ENCODE data around the gene NXN.

Gene NXN

DNA sequence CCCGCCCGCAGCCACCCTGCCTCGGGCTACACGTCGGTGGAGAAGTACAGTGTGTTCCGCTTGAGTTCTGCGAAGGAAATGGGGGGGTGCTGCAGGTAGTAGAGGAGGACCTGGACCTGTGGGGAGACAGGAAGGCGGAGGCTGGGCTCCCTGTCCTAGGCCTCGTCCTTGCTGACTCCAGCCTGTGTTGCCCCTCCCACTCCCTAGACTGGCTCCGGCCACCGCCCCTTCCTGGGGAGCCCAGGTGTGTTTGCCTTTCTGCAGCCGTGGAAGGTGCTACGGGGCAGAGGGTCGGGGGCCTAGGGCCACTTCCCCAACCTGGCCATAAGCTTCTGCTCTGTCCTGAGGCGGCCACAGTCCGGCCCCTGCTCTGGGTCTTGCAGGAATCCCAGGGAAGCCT lies 26.5 kb upstream of the NXN start:
- Histone ChIP-seq H3K9me3 (ENCODE audit: control insufficient read depth in 2 of 2, low read length in 2 of 2) (no peaks in the 10 kb centered on the region), H3K36me3 (ENCODE audit: control insufficient read depth in 2 of 2, insufficient read depth in 2 of 2, low read length in 2 of 2) (peaks cover 87 to 93% of the 10 kb centered on the region in 2 donors), H3K27me3 (ENCODE audit: control insufficient read depth in 2 of 2, insufficient read depth in 2 of 2, low read length in 2 of 2) (no peaks in the 10 kb centered on the region), H3K9ac (ENCODE audit: low read depth in 1 of 2, low read length in 2 of 2) (peak overlapping the region in 1 of 2 donors; percentile 35), H3K4me3 (ENCODE audit: low read length in 2 of 2) (no peak overlapping the region), H3K4me1 (ENCODE audit: control insufficient read depth in 2 of 2, insufficient read depth in 2 of 2, low read length in 2 of 2) (peaks cover 11 to 29% of the 10 kb centered on the region in 2 donors), H3K27ac (ENCODE audit: low read depth in 2 of 2, low read length in 2 of 2) (peak overlapping the region; percentile 52 to 83)

DNA sequence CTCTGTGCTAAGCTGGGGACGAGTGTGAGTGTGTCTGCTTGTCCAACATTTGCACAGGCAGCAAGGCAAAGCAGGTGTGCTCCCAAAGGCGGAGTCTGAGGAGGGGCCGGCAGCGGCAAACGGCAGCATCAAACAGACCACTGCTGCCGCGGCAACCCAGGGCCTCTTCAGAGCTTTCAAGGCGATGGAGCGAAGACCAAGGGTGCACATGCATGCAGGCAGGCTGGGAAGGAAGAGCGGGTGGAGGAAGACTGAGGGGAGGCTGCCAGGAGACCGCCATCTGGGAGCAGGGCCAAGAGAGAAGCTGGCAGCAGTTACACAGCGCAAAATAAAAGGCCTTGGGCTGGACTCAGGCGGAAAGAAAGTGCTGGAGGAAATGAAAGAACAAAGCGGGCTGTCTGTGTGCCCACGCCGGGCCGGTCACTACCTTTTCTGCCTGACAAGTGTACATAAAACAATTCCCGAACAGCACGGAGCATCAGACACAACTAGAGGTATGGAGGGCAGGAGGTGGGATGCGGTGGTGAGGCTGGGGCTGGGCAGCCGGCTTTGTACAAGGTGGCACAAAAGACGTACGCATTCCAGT lies 25.9 kb upstream of the NXN start:
- peak overlapping the region in 1 of 2 donors; percentile 35 for H3K9ac ChIP-seq (ENCODE audit: low read depth in 1 of 2, low read length in 2 of 2)
- peaks cover 88 to 93% of the 10 kb centered on the region in 2 donors for H3K36me3 ChIP-seq (ENCODE audit: control insufficient read depth in 2 of 2, insufficient read depth in 2 of 2, low read length in 2 of 2)
- peaks cover 11 to 35% of the 10 kb centered on the region in 2 donors for H3K4me1 ChIP-seq (ENCODE audit: control insufficient read depth in 2 of 2, insufficient read depth in 2 of 2, low read length in 2 of 2)
- no peak overlapping the region for H3K4me3 ChIP-seq (ENCODE audit: low read length in 2 of 2)
- peak overlapping the region; percentile 52 to 83 for H3K27ac ChIP-seq (ENCODE audit: low read depth in 2 of 2, low read length in 2 of 2)
- H3K27me3 ChIP-seq (ENCODE audit: control insufficient read depth in 2 of 2, insufficient read depth in 2 of 2, low read length in 2 of 2): no peaks in the 10 kb centered on the region
- H3K9me3 ChIP-seq (ENCODE audit: control insufficient read depth in 2 of 2, low read length in 2 of 2): no peaks in the 10 kb centered on the region

DNA sequence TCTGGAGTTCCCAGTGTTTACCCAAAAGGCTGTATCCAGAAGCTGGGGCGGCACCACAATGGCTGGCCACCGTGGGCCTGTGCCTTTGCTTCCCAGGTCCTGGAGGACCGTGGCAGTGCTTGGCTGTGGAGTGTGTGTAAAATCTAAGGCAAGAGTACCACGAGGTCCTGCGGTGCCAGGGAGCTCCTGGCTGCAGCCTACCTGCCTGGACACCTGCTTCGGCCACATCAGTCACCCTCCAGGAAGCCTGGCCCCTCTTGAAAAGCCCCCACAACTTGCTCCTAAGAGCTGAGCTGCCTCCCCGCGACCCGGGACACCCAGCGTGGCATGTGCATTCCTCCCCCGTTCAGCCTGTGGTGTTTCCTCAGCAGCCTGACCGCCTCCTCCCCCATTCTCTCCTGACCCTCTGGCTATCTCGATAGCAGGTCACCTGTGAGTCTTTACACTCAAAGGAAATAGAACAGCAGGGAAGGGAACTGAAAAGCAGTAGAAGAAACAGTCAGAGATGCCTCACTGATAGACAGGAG lies 25.3 kb upstream of the NXN start:
- peak overlapping the region; percentile 39 to 48 for H3K27ac ChIP-seq (ENCODE audit: low read depth in 2 of 2, low read length in 2 of 2)
- H3K9ac ChIP-seq (ENCODE audit: low read depth in 1 of 2, low read length in 2 of 2): no peak overlapping the region
- peaks cover 84 to 90% of the 10 kb centered on the region in 2 donors for H3K36me3 ChIP-seq (ENCODE audit: control insufficient read depth in 2 of 2, insufficient read depth in 2 of 2, low read length in 2 of 2)

DNA sequence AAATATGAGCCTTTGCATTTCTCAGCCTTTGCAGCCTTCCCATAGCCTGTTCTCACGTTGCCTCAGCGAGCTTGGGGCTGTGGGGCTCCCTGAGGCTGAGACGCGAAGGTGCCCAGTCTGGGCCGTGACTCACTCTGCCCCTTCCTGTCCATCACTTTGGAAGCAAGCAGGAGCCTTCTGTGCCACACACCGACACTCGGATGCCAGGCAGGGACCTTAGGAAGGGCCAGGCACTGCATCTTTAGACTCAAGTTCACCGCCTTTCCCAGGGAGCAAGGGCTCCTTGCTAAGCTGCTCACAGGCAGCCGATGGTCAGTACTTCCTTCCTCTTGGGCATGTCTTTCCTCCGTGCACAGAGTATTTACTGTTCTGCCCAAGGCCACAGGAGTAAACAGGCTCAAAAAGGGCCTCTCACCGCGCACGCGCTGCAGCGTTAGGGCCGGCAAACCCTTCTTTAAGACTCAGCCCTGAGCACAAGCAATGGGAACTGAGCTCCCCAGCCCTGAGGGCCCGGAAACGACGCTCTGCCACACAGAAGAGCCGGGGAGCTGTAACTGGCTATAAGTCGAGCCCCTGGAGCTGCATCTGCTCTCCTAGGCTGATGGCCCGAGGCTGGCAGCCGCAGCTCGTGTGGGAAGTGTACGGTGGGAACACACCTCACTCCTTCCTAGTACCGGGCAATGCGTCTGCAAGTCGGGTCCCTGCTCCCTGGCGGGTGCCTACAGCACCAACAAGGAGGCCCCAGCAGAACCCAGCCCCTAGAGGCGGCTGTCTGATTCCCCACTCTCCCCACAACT lies 24.6 kb upstream of the NXN start:
- Histone ChIP-seq H3K4me1 (ENCODE audit: control insufficient read depth in 2 of 2, insufficient read depth in 2 of 2, low read length in 2 of 2) (peaks cover 11 to 38% of the 10 kb centered on the region in 2 donors), H3K9me3 (ENCODE audit: control insufficient read depth in 2 of 2, low read length in 2 of 2) (no peaks in the 10 kb centered on the region), H3K4me3 (ENCODE audit: low read length in 2 of 2) (no peak overlapping the region), H3K36me3 (ENCODE audit: control insufficient read depth in 2 of 2, insufficient read depth in 2 of 2, low read length in 2 of 2) (peaks cover 82 to 88% of the 10 kb centered on the region in 2 donors), H3K27ac (ENCODE audit: low read depth in 2 of 2, low read length in 2 of 2) (peak overlapping the region; percentile 8 to 48), H3K27me3 (ENCODE audit: control insufficient read depth in 2 of 2, insufficient read depth in 2 of 2, low read length in 2 of 2) (no peaks in the 10 kb centered on the region), H3K9ac (ENCODE audit: low read depth in 1 of 2, low read length in 2 of 2) (no peak overlapping the region)

More for the DNA sequence above, 25.3 kb upstream of the NXN start:
- Histone ChIP-seq H3K27me3 (ENCODE audit: control insufficient read depth in 2 of 2, insufficient read depth in 2 of 2, low read length in 2 of 2) (no peaks in the 10 kb centered on the region), H3K4me3 (ENCODE audit: low read length in 2 of 2) (no peak overlapping the region), H3K9me3 (ENCODE audit: control insufficient read depth in 2 of 2, low read length in 2 of 2) (no peaks in the 10 kb centered on the region), H3K4me1 (ENCODE audit: control insufficient read depth in 2 of 2, insufficient read depth in 2 of 2, low read length in 2 of 2) (peaks cover 11 to 38% of the 10 kb centered on the region in 2 donors)

DNA sequence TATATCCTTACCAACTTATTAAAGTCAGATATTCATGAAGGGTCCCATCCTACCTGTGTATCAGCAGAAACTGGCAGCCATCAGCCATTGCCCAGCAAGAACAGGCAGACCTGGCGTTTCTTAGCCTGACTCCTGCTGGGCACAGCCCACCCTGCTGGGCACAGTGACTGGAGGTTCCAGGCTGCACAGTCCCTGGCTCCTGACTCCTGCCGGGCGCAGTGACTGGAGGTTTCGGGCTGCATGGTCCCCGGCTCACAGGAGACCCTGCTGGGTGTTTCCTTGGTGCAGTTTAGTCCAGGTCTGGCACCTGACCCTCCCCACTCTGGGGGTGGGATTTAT lies 24.0 kb upstream of the NXN start:
- Histone ChIP-seq H3K9me3 (ENCODE audit: control insufficient read depth in 2 of 2, low read length in 2 of 2) (no peaks in the 10 kb centered on the region), H3K36me3 (ENCODE audit: control insufficient read depth in 2 of 2, insufficient read depth in 2 of 2, low read length in 2 of 2) (peaks cover 77 to 82% of the 10 kb centered on the region in 2 donors), H3K9ac (ENCODE audit: low read depth in 1 of 2, low read length in 2 of 2) (no peak overlapping the region), H3K27me3 (ENCODE audit: control insufficient read depth in 2 of 2, insufficient read depth in 2 of 2, low read length in 2 of 2) (no peaks in the 10 kb centered on the region), H3K4me1 (ENCODE audit: control insufficient read depth in 2 of 2, insufficient read depth in 2 of 2, low read length in 2 of 2) (peaks cover 11 to 38% of the 10 kb centered on the region in 2 donors), H3K4me3 (ENCODE audit: low read length in 2 of 2) (no peak overlapping the region), H3K27ac (ENCODE audit: low read depth in 2 of 2, low read length in 2 of 2) (peak overlapping the region in 1 of 2 donors; percentile 48)

DNA sequence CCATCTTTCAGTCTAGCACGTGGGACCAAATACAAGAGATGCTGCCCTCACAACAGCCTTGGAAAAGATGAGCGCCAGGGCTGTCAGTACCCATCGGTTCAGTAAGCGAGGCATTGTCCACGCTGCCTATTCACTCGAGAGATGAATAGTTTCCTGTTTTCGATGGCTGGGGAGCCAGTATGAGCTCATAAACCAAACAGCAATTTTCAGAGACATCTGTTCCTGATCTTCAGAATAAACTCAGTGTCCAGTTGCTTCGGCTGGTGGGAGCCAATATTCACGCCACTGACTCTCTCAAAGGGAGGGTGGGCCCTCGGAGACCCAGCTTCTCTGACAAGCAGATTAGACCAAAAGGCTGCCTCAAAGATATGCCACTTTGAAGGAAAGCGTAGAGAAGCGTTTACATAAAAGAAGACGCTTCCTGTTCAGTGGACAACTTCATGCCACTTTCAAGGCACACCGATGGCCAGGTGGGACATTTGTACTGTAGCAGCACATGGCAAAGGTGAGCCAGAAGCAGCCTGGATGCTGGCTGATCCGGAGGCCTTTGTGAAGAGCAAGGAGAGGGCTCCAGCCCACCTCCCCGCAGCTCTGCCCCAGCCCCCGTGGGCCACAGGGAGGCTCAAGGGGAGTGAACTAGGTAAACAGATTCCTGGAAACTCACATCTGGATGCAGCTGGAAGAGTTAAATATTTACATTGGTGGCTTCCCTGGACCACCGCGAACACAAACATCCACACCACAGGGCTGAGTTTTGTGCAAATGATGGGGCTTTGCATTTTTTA lies 23.4 kb upstream of the NXN start:
- Histone ChIP-seq H3K4me1 (ENCODE audit: control insufficient read depth in 2 of 2, insufficient read depth in 2 of 2, low read length in 2 of 2) (peaks cover 16 to 44% of the 10 kb centered on the region in 2 donors), H3K36me3 (ENCODE audit: control insufficient read depth in 2 of 2, insufficient read depth in 2 of 2, low read length in 2 of 2) (peaks cover 73 to 77% of the 10 kb centered on the region in 2 donors), H3K27ac (ENCODE audit: low read depth in 2 of 2, low read length in 2 of 2) (peak overlapping the region; percentile 48 to 67), H3K9me3 (ENCODE audit: control insufficient read depth in 2 of 2, low read length in 2 of 2) (no peaks in the 10 kb centered on the region), H3K27me3 (ENCODE audit: control insufficient read depth in 2 of 2, insufficient read depth in 2 of 2, low read length in 2 of 2) (no peaks in the 10 kb centered on the region), H3K4me3 (ENCODE audit: low read length in 2 of 2) (no peak overlapping the region), H3K9ac (ENCODE audit: low read depth in 1 of 2, low read length in 2 of 2) (no peak overlapping the region)

DNA sequence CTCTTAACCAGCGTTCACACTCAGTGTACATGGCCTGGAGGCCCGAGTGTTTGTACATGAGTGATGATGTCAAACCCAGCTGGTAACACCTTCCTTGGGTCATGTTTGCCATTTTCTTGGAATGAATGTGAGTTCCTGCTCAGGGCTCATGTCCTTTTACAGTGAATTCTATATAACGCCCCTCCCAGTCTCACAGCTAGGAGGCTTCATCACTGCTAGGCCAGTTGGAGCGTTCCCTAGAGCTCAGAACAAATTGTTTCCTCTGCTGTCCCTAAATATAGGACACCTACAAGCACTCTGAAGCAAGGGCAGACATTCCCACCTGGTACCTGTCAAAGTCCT lies 22.8 kb upstream of the NXN start:
- Histone ChIP-seq H3K36me3 (ENCODE audit: control insufficient read depth in 2 of 2, insufficient read depth in 2 of 2, low read length in 2 of 2) (peaks cover 67 to 71% of the 10 kb centered on the region in 2 donors), H3K9me3 (ENCODE audit: control insufficient read depth in 2 of 2, low read length in 2 of 2) (no peaks in the 10 kb centered on the region), H3K27me3 (ENCODE audit: control insufficient read depth in 2 of 2, insufficient read depth in 2 of 2, low read length in 2 of 2) (no peaks in the 10 kb centered on the region), H3K4me1 (ENCODE audit: control insufficient read depth in 2 of 2, insufficient read depth in 2 of 2, low read length in 2 of 2) (peaks cover 19 to 46% of the 10 kb centered on the region in 2 donors), H3K27ac (ENCODE audit: low read depth in 2 of 2, low read length in 2 of 2) (peak overlapping the region; percentile 46 to 67), H3K9ac (ENCODE audit: low read depth in 1 of 2, low read length in 2 of 2) (no peak overlapping the region), H3K4me3 (ENCODE audit: low read length in 2 of 2) (no peak overlapping the region)

DNA sequence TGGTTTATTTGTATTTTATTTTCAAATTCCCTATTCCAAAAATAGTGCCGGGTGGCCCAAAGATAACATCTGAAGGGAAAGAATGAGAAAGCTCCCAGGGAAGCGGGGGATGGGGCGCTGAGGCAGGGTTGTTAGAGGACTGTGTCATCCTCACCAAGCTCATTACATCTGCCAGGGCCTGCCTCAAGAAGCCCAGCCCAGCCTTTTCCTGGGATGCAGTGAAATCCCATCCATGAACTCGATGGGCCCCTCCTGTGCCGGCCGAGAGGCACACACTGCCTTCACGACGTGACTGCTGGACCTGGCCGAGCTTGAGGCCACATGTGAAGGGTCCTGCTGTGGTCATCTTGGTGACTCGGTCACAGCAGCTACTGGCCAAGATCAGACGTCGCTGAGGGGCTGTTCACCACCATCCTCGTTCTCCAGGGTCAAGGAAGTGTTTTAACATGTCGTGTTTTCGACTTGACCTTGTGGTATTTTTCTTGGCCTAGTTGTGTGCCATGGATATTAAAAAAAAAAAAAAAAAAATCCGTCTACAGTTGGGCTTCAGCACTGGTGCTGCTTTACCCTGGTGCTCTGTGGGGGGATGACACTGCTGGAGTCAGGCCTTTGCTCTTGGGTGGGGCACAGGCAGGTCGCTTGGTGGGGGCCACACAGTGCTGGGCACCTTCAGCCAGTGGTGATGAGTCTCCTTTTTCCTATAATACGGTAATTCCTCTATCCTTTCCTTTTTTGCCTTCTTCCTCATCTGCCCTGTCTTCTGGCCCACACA lies 22.2 kb upstream of the NXN start:
- H3K36me3 ChIP-seq (ENCODE audit: control insufficient read depth in 2 of 2, insufficient read depth in 2 of 2, low read length in 2 of 2): peaks cover 62 to 67% of the 10 kb centered on the region in 2 donors
- H3K27ac ChIP-seq (ENCODE audit: low read depth in 2 of 2, low read length in 2 of 2): peak overlapping the region; percentile 67 to 68
- no peak overlapping the region for H3K9ac ChIP-seq (ENCODE audit: low read depth in 1 of 2, low read length in 2 of 2)
- H3K4me3 ChIP-seq (ENCODE audit: low read length in 2 of 2): no peak overlapping the region
- H3K4me1 ChIP-seq (ENCODE audit: control insufficient read depth in 2 of 2, insufficient read depth in 2 of 2, low read length in 2 of 2): peaks cover 19 to 45% of the 10 kb centered on the region in 2 donors
- no peaks in the 10 kb centered on the region for H3K27me3 ChIP-seq (ENCODE audit: control insufficient read depth in 2 of 2, insufficient read depth in 2 of 2, low read length in 2 of 2)
- H3K9me3 ChIP-seq (ENCODE audit: control insufficient read depth in 2 of 2, low read length in 2 of 2): no peaks in the 10 kb centered on the region

DNA sequence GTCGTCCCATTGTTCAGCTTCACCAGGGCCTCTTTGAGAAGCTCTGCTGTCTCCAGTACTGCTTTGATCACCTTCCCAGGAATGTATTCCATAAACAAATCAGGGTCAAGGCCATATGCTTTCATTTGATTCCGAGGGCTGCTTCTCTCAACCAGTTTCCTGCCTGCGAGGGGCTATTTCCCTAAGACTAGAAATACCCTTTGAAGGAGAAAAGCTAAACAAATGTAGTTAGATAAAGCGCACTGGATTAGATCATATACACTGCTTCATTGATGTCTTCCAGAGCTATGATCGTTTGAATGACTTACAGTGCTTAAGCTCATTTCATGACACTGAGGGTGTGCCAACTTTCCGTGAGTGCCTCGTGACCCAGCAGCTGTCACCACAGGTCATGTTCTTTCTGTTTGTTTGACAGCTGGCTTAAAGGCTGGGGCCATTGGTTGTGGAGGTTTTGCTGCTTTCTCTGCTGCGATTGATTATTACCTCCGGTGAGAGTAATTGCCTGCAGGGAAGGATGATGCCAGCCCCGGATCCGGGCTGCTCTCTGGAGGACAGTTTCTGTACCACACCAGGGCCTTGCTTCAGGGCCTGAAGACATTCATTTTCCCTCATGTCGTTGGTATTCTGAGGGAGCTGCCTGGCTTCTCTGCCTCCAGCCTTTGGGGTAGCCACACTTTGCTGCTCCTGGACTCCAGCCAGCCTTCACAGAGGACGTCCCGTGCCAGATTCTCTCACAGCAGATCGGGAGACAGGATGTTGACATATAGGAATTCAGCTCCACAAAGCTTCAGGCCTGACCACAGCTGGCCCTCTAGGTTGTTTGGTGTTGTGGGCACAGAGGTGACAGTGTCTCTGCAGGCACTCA lies 21.3 kb upstream of the NXN start:
- no peak overlapping the region for H3K4me3 ChIP-seq (ENCODE audit: low read length in 2 of 2)
- peaks cover 56 to 60% of the 10 kb centered on the region in 2 donors for H3K36me3 ChIP-seq (ENCODE audit: control insufficient read depth in 2 of 2, insufficient read depth in 2 of 2, low read length in 2 of 2)
- no peaks in the 10 kb centered on the region for H3K27me3 ChIP-seq (ENCODE audit: control insufficient read depth in 2 of 2, insufficient read depth in 2 of 2, low read length in 2 of 2)
- no peaks in the 10 kb centered on the region for H3K9me3 ChIP-seq (ENCODE audit: control insufficient read depth in 2 of 2, low read length in 2 of 2)
- peak overlapping the region in 1 of 2 donors; percentile 9 for H3K9ac ChIP-seq (ENCODE audit: low read depth in 1 of 2, low read length in 2 of 2)
- peaks cover 16 to 37% of the 10 kb centered on the region in 2 donors for H3K4me1 ChIP-seq (ENCODE audit: control insufficient read depth in 2 of 2, insufficient read depth in 2 of 2, low read length in 2 of 2)
- peak overlapping the region; percentile 67 to 68 for H3K27ac ChIP-seq (ENCODE audit: low read depth in 2 of 2, low read length in 2 of 2)

Measured in mucosa of rectum (tissue), 2 donors.